Skeletal muscle satellite cell (primary cell): ENCODE results near the gene FOXK2.

ENCODE experiments used
- H3K27me3 ChIP-seq: 2 replicates; pipeline ENCODE4 v1.7.0; 2013; ENCODE audit warnings: low read length; ENCODE audit not compliant: control insufficient read depth, insufficient read depth
- H3K36me3 ChIP-seq: 2 replicates; pipeline ENCODE4 v1.7.0; 2013; ENCODE audit warnings: mild to moderate bottlenecking, control low read depth, low read length; ENCODE audit not compliant: insufficient read depth
- H3K4me1 ChIP-seq: 2 replicates; pipeline ENCODE4 v1.7.0; 2013; ENCODE audit warnings: low read length; ENCODE audit not compliant: control insufficient read depth, insufficient read depth
- H3K4me2 ChIP-seq: 2 replicates; pipeline ENCODE4 v1.7.0; 2013; ENCODE audit warnings: mild to moderate bottlenecking, low read length
- H3K4me3 ChIP-seq: 2 replicates; pipeline ENCODE4 v1.7.0; 2013; ENCODE audit warnings: low read length
- H3K9ac ChIP-seq: 2 replicates; pipeline ENCODE4 v1.7.0; 2013; ENCODE audit warnings: mild to moderate bottlenecking, low read depth, low read length, moderate library complexity
- H3K9me3 ChIP-seq: replicated peaks from 2 replicates; pipeline ENCODE4 v1.7.0; 2013; ENCODE audit warnings: mild to moderate bottlenecking, control low read depth, low read length

FOXK2 gene

GRCh38 chr17:82596296-82596695 is 76.8 kb downstream of the FOXK2 start:
- Histone ChIP-seq H3K36me3 (peaks cover 55% of the 10 kb centered on the region), H3K9me3 (no peaks in the 10 kb centered on the region), H3K4me3 (no peak overlapping the region), H3K4me2 (no peak overlapping the region), H3K4me1 (peaks cover 28% of the 10 kb centered on the region), H3K27me3 (no peaks in the 10 kb centered on the region), H3K9ac (no peak overlapping the region)

DNA sequence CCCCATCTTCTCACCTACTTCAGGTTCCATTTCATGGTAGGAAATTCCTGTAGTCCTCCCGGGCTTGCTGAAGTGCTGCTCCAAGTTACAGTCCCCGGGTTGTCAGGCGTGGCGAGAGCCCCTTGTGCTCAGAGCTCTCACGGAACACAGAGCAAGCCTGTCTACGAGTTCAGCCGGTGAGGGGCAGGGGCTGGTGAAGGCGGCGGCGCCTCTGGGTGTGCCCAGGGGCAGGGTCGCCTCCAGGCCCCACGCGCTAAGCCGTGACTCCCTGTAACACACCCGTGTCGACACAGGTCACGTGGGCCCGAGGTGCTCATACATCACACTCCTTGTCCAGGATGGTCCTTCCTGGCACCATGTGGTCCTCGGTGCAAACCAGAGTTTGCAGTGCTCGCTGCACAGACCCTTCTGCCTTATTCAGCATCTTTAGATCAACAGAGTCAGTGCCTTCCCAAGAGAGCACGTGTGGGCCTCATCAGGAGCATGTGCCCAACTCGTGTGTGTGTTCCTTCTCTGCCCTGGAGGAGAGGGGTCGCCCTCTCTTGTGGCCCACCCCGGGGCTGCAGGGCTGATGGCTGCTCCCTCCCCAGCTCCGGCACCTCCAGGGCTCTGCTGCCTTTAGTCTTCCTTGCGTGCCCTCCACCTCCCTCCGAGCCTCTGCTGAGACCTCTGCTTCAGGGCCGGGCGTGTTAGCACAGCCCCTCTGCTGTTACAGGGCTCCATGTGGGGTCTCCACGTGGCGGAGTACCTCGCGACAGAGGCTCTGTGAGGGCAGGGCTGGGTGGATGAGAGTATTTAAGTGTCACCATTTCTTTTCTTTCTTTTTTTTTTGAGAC is 77.5 kb downstream of the FOXK2 start:
- Histone ChIP-seq H3K4me2 (no peak overlapping the region), H3K27me3 (no peaks in the 10 kb centered on the region)

GRCh38 chr17:82598256-82599119 is 79.0 kb downstream of the FOXK2 start:
- Histone ChIP-seq H3K4me1 (peaks cover 21% of the 10 kb centered on the region), H3K27me3 (no peaks in the 10 kb centered on the region), H3K9me3 (no peaks in the 10 kb centered on the region), H3K4me3 (no peak overlapping the region), H3K9ac (no peak overlapping the region), H3K4me2 (no peak overlapping the region), H3K36me3 (peaks cover 72% of the 10 kb centered on the region)

More for the DNA sequence above, 77.5 kb downstream of the FOXK2 start:
- no peaks in the 10 kb centered on the region for H3K9me3 ChIP-seq
- H3K4me1 ChIP-seq, result peaks cover 24% of the 10 kb centered on the region
- H3K36me3 ChIP-seq, result peaks cover 59% of the 10 kb centered on the region
- no peak overlapping the region for H3K4me3 ChIP-seq
- H3K9ac ChIP-seq, result no peak overlapping the region

GRCh38 chr17:82599674-82600661 is 80.4 kb downstream of the FOXK2 start:
- Histone ChIP-seq H3K36me3 (peaks cover 80% of the 10 kb centered on the region), H3K9ac (no peak overlapping the region), H3K4me2 (no peak overlapping the region), H3K4me3 (no peak overlapping the region), H3K27me3 (no peaks in the 10 kb centered on the region), H3K4me1 (peaks cover 16% of the 10 kb centered on the region), H3K9me3 (no peaks in the 10 kb centered on the region)

GRCh38 chr17:82600731-82601446 is 81.4 kb downstream of the FOXK2 start:
- Histone ChIP-seq H3K27me3 (no peaks in the 10 kb centered on the region), H3K4me3 (no peak overlapping the region), H3K9ac (no peak overlapping the region), H3K36me3 (peaks cover 80% of the 10 kb centered on the region), H3K9me3 (no peaks in the 10 kb centered on the region), H3K4me2 (no peak overlapping the region), H3K4me1 (peaks cover 20% of the 10 kb centered on the region)

GRCh38 chr17:82601447-82602000 is 82.0 kb downstream of the FOXK2 start:
- peaks cover 20% of the 10 kb centered on the region for H3K4me1 ChIP-seq
- no peaks in the 10 kb centered on the region for H3K27me3 ChIP-seq
- H3K9me3 ChIP-seq, result no peaks in the 10 kb centered on the region
- no peak overlapping the region for H3K9ac ChIP-seq
- no peak overlapping the region for H3K4me2 ChIP-seq
- H3K36me3 ChIP-seq, result peaks cover 80% of the 10 kb centered on the region
- no peak overlapping the region for H3K4me3 ChIP-seq

- H3K9ac ChIP-seq, result no peak overlapping the region
- H3K4me2 ChIP-seq, result no peak overlapping the region
- peaks cover 20% of the 10 kb centered on the region for H3K4me1 ChIP-seq
- H3K9me3 ChIP-seq, result no peaks in the 10 kb centered on the region
- H3K4me3 ChIP-seq, result no peak overlapping the region
- H3K27me3 ChIP-seq, result no peaks in the 10 kb centered on the region
- H3K36me3 ChIP-seq, result peaks cover 71% of the 10 kb centered on the region
These were observed 83.0 kb downstream of the FOXK2 start for GRCh38 chr17:82602487-82602886.

GRCh38 chr17:82602986-82603710 is 83.6 kb downstream of the FOXK2 start:
- Histone ChIP-seq H3K9me3 (no peaks in the 10 kb centered on the region), H3K4me2 (no peak overlapping the region), H3K36me3 (peaks cover 71% of the 10 kb centered on the region), H3K27me3 (no peaks in the 10 kb centered on the region), H3K9ac (no peak overlapping the region), H3K4me3 (no peak overlapping the region), H3K4me1 (peaks cover 15% of the 10 kb centered on the region)

DNA sequence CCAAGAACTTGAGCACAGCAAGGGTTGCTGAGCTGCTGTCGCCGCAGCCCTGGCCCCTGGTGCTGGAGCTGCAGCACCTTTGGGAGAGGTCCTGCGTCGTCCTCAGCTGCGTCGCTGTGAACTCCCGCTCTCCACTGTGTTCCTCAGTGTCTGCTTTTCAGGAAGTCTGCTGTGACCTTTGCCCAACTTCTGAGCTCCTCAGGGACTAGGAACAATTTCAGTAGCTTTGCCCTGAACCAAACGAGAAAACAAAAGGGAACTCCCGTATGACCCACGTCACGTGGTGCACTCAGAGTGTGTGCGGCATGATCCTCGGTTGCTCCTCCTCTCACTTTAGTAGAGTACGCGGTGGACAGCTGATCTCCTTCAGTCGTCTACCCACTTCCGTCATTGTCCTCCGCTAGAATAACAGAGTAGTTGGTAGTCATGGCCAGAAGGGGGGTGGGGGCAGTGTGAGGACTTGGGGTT is 84.5 kb downstream of the FOXK2 start:
- Histone ChIP-seq H3K4me2 (no peak overlapping the region), H3K4me1 (peaks cover 7% of the 10 kb centered on the region), H3K4me3 (no peak overlapping the region), H3K9me3 (no peaks in the 10 kb centered on the region), H3K27me3 (no peaks in the 10 kb centered on the region), H3K9ac (no peak overlapping the region), H3K36me3 (peaks cover 73% of the 10 kb centered on the region)

DNA sequence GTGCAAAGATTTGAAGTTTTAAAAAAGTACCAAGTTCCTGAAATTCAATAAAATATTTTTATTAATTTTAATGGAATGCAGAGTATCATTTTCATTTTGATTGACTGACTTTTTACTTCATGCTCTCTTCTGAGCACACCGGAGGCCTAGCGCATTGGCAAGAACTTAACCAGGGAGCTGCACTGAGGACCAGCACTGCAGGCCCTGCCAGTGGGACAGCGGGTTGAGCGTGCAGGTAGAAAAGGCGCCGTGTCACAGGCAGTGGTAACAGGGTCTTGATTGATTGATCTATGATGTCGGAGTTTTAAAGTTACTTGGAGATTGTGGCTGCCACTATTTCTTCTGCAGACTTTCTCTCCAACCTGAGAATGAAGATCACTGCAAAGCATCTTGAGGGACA is 85.0 kb downstream of the FOXK2 start:
- H3K9ac ChIP-seq, result no peak overlapping the region
- peaks cover 4% of the 10 kb centered on the region for H3K4me1 ChIP-seq
- peaks cover 71% of the 10 kb centered on the region for H3K36me3 ChIP-seq

More for the DNA sequence above, 85.0 kb downstream of the FOXK2 start:
- Histone ChIP-seq H3K27me3 (no peaks in the 10 kb centered on the region), H3K4me3 (no peak overlapping the region), H3K4me2 (no peak overlapping the region), H3K9me3 (no peaks in the 10 kb centered on the region)
